Midbrain (tissue), 1 donor: Measurements from ENCODE around the gene ATP6V1G3.
"Not testable (repeated sequence)": the region's sequence is repeated elsewhere in the genome, so short reads cannot be mapped to it uniquely, and the experiment has no call there.

Source experiments
- DNase-seq: peaks from one replicate; lab custom pipeline; 2025; lab: John Stamatoyannopoulos, UW

The ATP6V1G3 gene

GRCh38 chr1:198540580-198540979 lies at the start of gene ATP6V1G3:
ATP6V1G3 (minus strand) TSS chr1:198540680; CDS start chr1:198540650, 30 bp downstream.
- DNase-seq = no peak

GRCh38 chr1:198588845-198589244 lies 48.4 kb upstream of the ATP6V1G3 start:
- no peak for DNase-seq

- no peak for DNase-seq
These were observed 43.7 kb upstream of the ATP6V1G3 start for GRCh38 chr1:198584163-198584562.

- not testable (repeated sequence) for DNase-seq
These were observed 42.8 kb upstream of the ATP6V1G3 start for GRCh38 chr1:198583209-198583802.

- DNase-seq = no peak
These were observed 37.0 kb upstream of the ATP6V1G3 start for GRCh38 chr1:198577444-198577843.

GRCh38 chr1:198575798-198576641 lies 35.5 kb upstream of the ATP6V1G3 start:
- no peak for DNase-seq

GRCh38 chr1:198575292-198575691 lies 34.8 kb upstream of the ATP6V1G3 start:
- DNase-seq = no peak

GRCh38 chr1:198574325-198574724 lies 33.8 kb upstream of the ATP6V1G3 start:
- DNase-seq = no peak

GRCh38 chr1:198564716-198565115 lies 24.2 kb upstream of the ATP6V1G3 start:
- DNase-seq = no peak

GRCh38 chr1:198564157-198564556 lies 23.7 kb upstream of the ATP6V1G3 start:
- no peak for DNase-seq

GRCh38 chr1:198563583-198563982 lies 23.1 kb upstream of the ATP6V1G3 start:
- no peak for DNase-seq

GRCh38 chr1:198560161-198560560 lies 19.7 kb upstream of the ATP6V1G3 start:
- DNase-seq = no peak

- DNase-seq = no peak
These were observed 18.9 kb upstream of the ATP6V1G3 start for GRCh38 chr1:198559362-198559761.

- DNase-seq = no peak
These were observed 17.9 kb upstream of the ATP6V1G3 start for GRCh38 chr1:198558402-198558801.

GRCh38 chr1:198556971-198557370 lies 16.5 kb upstream of the ATP6V1G3 start:
- no peak for DNase-seq

GRCh38 chr1:198552668-198553416 lies 12.4 kb upstream of the ATP6V1G3 start:
- no peak for DNase-seq

- DNase-seq = no peak
These were observed 10.6 kb upstream of the ATP6V1G3 start for GRCh38 chr1:198550941-198551524.

GRCh38 chr1:198549866-198550265 lies 9.4 kb upstream of the ATP6V1G3 start:
- DNase-seq = no peak

GRCh38 chr1:198548890-198549289 lies 8.4 kb upstream of the ATP6V1G3 start:
- DNase-seq = no peak

- no peak for DNase-seq
These were observed 4.7 kb upstream of the ATP6V1G3 start for GRCh38 chr1:198545156-198545555.

GRCh38 chr1:198544265-198544664 lies 3.8 kb upstream of the ATP6V1G3 start:
- no peak for DNase-seq

- DNase-seq = no peak
These were observed 3.3 kb upstream of the ATP6V1G3 start for GRCh38 chr1:198543670-198544260.
